NT2/D1 (cell line): ENCODE data around the gene LMNB1.

ENCODE experiments used
- SUZ12 ChIP-seq: IDR thresholded peaks from 2 replicates; pipeline ENCODE4 v1.6.1; 2011; ENCODE audit not compliant: insufficient read length, insufficient read depth; ENCODE audit errors: extremely low read depth
- YY1 ChIP-seq: IDR thresholded peaks from 2 replicates; pipeline ENCODE4 v1.6.1; 2011; ENCODE audit not compliant: insufficient read length, insufficient read depth
- ZNF274 ChIP-seq: IDR thresholded peaks from 2 replicates; pipeline ENCODE4 v1.6.1; 2011; ENCODE audit warnings: mild to moderate bottlenecking, low read depth, low read length

- TF ChIP-seq ZNF274 (no peak), YY1 (no peak), SUZ12 (no peak)
Observed at GRCh38 chr5:126852091-126852571, 75.2 kb downstream of the LMNB1 start.
